Measurements from ENCODE around the gene OFD1.
"Not testable (repeated sequence)": the region's sequence is repeated elsewhere in the genome, so short reads cannot be mapped to it uniquely, and the experiment has no call there.

Gene OFD1

GRCh38 chrX:13724878-13725277 is 9.7 kb upstream of the OFD1 start:
- not testable (repeated sequence) for H3K9me3 ChIP-seq (ENCODE audit: control insufficient read depth, low read length); H3K36me3 ChIP-seq (ENCODE audit: control insufficient read depth, insufficient read depth, low read length); H3K4me1 ChIP-seq (ENCODE audit: control insufficient read depth, insufficient read depth, low read length, poor library complexity, severe bottlenecking); H3K27ac ChIP-seq (ENCODE audit: low read depth, low read length, severe bottlenecking); H3K4me3 ChIP-seq (ENCODE audit: extremely low read depth, insufficient read depth, low read length, poor library complexity, severe bottlenecking)
- 50 to 81% methylated on average over 2 to 6 of the region's 9 CpGs for WGBS, 2 experiments (ENCODE audit: insufficient coverage in 2 of 2)

- H3K27ac ChIP-seq (ENCODE audit: low read depth, low read length, severe bottlenecking): not testable (repeated sequence)
- no CpG with 5 or more reads among the region's 2 CpGs for WGBS, 2 experiments (ENCODE audit: insufficient coverage in 2 of 2)
Observed at GRCh38 chrX:13726583-13726982, 8.0 kb upstream of the OFD1 start.

GRCh38 chrX:13730523-13730922 is 4.0 kb upstream of the OFD1 start:
- H3K4me1 ChIP-seq (ENCODE audit: control insufficient read depth, insufficient read depth, low read length, poor library complexity, severe bottlenecking): not testable (repeated sequence)
- WGBS, 2 experiments (ENCODE audit: insufficient coverage in 2 of 2): no CpG with 5 or more reads among the region's 1 CpG

More at GRCh38 chrX:13726583-13726982, 8.0 kb upstream of the OFD1 start:
- H3K36me3 ChIP-seq (ENCODE audit: control insufficient read depth, insufficient read depth, low read length); H3K9me3 ChIP-seq (ENCODE audit: control insufficient read depth, low read length); H3K4me3 ChIP-seq (ENCODE audit: extremely low read depth, insufficient read depth, low read length, poor library complexity, severe bottlenecking); H3K4me1 ChIP-seq (ENCODE audit: control insufficient read depth, insufficient read depth, low read length, poor library complexity, severe bottlenecking): not testable (repeated sequence)

GRCh38 chrX:13732246-13733067 is 2.1 kb upstream of the OFD1 start:
- peaks cover 3% of the 10 kb centered on the region for H3K4me1 ChIP-seq (ENCODE audit: control insufficient read depth, insufficient read depth, low read length, poor library complexity, severe bottlenecking)
- 83 to 94% methylated on average over 1 to 4 of the region's 7 CpGs for WGBS, 2 experiments (ENCODE audit: insufficient coverage in 2 of 2)
- no peak overlapping the region for H3K4me3 ChIP-seq (ENCODE audit: extremely low read depth, insufficient read depth, low read length, poor library complexity, severe bottlenecking)
- H3K36me3 ChIP-seq (ENCODE audit: control insufficient read depth, insufficient read depth, low read length): peaks cover 4% of the 10 kb centered on the region
- no peaks in the 10 kb centered on the region for H3K9me3 ChIP-seq (ENCODE audit: control insufficient read depth, low read length)
- no peak overlapping the region for H3K27ac ChIP-seq (ENCODE audit: low read depth, low read length, severe bottlenecking)

More at GRCh38 chrX:13730523-13730922, 4.0 kb upstream of the OFD1 start:
- not testable (repeated sequence) for H3K9me3 ChIP-seq (ENCODE audit: control insufficient read depth, low read length); H3K36me3 ChIP-seq (ENCODE audit: control insufficient read depth, insufficient read depth, low read length); H3K27ac ChIP-seq (ENCODE audit: low read depth, low read length, severe bottlenecking); H3K4me3 ChIP-seq (ENCODE audit: extremely low read depth, insufficient read depth, low read length, poor library complexity, severe bottlenecking)

GRCh38 chrX:13733506-13733905 is 1.0 kb upstream of the OFD1 start:
- Histone ChIP-seq H3K4me1 (ENCODE audit: control insufficient read depth, insufficient read depth, low read length, poor library complexity, severe bottlenecking) (peaks cover 3% of the 10 kb centered on the region), H3K9me3 (ENCODE audit: control insufficient read depth, low read length) (no peaks in the 10 kb centered on the region), H3K27ac (ENCODE audit: low read depth, low read length, severe bottlenecking) (no peak overlapping the region), H3K36me3 (ENCODE audit: control insufficient read depth, insufficient read depth, low read length) (peaks cover 9% of the 10 kb centered on the region), H3K4me3 (ENCODE audit: extremely low read depth, insufficient read depth, low read length, poor library complexity, severe bottlenecking) (peak overlapping the region; percentile 61)
- WGBS, 2 experiments (ENCODE audit: insufficient coverage in 2 of 2): 30 to 60% methylated on average over 2 of the region's 4 CpGs

- Histone ChIP-seq H3K4me3 (ENCODE audit: extremely low read depth, insufficient read depth, low read length, poor library complexity, severe bottlenecking) (no peak overlapping the region), H3K4me1 (ENCODE audit: control insufficient read depth, insufficient read depth, low read length, poor library complexity, severe bottlenecking) (no peaks in the 10 kb centered on the region), H3K27ac (ENCODE audit: low read depth, low read length, severe bottlenecking) (no peak overlapping the region), H3K36me3 (ENCODE audit: control insufficient read depth, insufficient read depth, low read length) (peaks cover 35% of the 10 kb centered on the region), H3K9me3 (ENCODE audit: control insufficient read depth, low read length) (no peaks in the 10 kb centered on the region)
- 80 to 90% methylated on average over 1 to 5 of the region's 6 CpGs for WGBS, 2 experiments (ENCODE audit: insufficient coverage in 2 of 2)
Observed at GRCh38 chrX:13741695-13742094, 7.1 kb downstream of the OFD1 start.

GRCh38 chrX:13742397-13743176 is 8.0 kb downstream of the OFD1 start:
- no peaks in the 10 kb centered on the region for H3K9me3 ChIP-seq (ENCODE audit: control insufficient read depth, low read length)
- no peak overlapping the region for H3K4me3 ChIP-seq (ENCODE audit: extremely low read depth, insufficient read depth, low read length, poor library complexity, severe bottlenecking)
- no peaks in the 10 kb centered on the region for H3K4me1 ChIP-seq (ENCODE audit: control insufficient read depth, insufficient read depth, low read length, poor library complexity, severe bottlenecking)
- H3K36me3 ChIP-seq (ENCODE audit: control insufficient read depth, insufficient read depth, low read length): peaks cover 38% of the 10 kb centered on the region
- WGBS, 2 experiments (ENCODE audit: insufficient coverage in 2 of 2): 77 to 91% methylated on average over 4 of the region's 13 CpGs
- no peak overlapping the region for H3K27ac ChIP-seq (ENCODE audit: low read depth, low read length, severe bottlenecking)

GRCh38 chrX:13747836-13748235 is 13.3 kb downstream of the OFD1 start:
- no CpG with 5 or more reads among the region's 2 CpGs for WGBS, 2 experiments (ENCODE audit: insufficient coverage in 2 of 2)
- H3K4me3 ChIP-seq (ENCODE audit: extremely low read depth, insufficient read depth, low read length, poor library complexity, severe bottlenecking): no peak overlapping the region
- H3K4me1 ChIP-seq (ENCODE audit: control insufficient read depth, insufficient read depth, low read length, poor library complexity, severe bottlenecking): no peaks in the 10 kb centered on the region
- no peak overlapping the region for H3K27ac ChIP-seq (ENCODE audit: low read depth, low read length, severe bottlenecking)
- H3K36me3 ChIP-seq (ENCODE audit: control insufficient read depth, insufficient read depth, low read length): peaks cover 41% of the 10 kb centered on the region
- no peaks in the 10 kb centered on the region for H3K9me3 ChIP-seq (ENCODE audit: control insufficient read depth, low read length)

GRCh38 chrX:13748486-13748885 is 13.9 kb downstream of the OFD1 start:
- Histone ChIP-seq H3K4me3 (ENCODE audit: extremely low read depth, insufficient read depth, low read length, poor library complexity, severe bottlenecking) (no peak overlapping the region), H3K27ac (ENCODE audit: low read depth, low read length, severe bottlenecking) (no peak overlapping the region), H3K4me1 (ENCODE audit: control insufficient read depth, insufficient read depth, low read length, poor library complexity, severe bottlenecking) (no peaks in the 10 kb centered on the region), H3K36me3 (ENCODE audit: control insufficient read depth, insufficient read depth, low read length) (peaks cover 42% of the 10 kb centered on the region), H3K9me3 (ENCODE audit: control insufficient read depth, low read length) (no peaks in the 10 kb centered on the region)
- WGBS, 2 experiments (ENCODE audit: insufficient coverage in 2 of 2): no CpG with 5 or more reads among the region's 3 CpGs

GRCh38 chrX:13750204-13750603 is 15.7 kb downstream of the OFD1 start:
- no peak overlapping the region for H3K27ac ChIP-seq (ENCODE audit: low read depth, low read length, severe bottlenecking)
- H3K9me3 ChIP-seq (ENCODE audit: control insufficient read depth, low read length): no peaks in the 10 kb centered on the region
- H3K4me1 ChIP-seq (ENCODE audit: control insufficient read depth, insufficient read depth, low read length, poor library complexity, severe bottlenecking): no peaks in the 10 kb centered on the region
- no peak overlapping the region for H3K4me3 ChIP-seq (ENCODE audit: extremely low read depth, insufficient read depth, low read length, poor library complexity, severe bottlenecking)
- H3K36me3 ChIP-seq (ENCODE audit: control insufficient read depth, insufficient read depth, low read length): peaks cover 38% of the 10 kb centered on the region

- H3K9me3 ChIP-seq (ENCODE audit: control insufficient read depth, low read length): no peaks in the 10 kb centered on the region
- no peak overlapping the region for H3K4me3 ChIP-seq (ENCODE audit: extremely low read depth, insufficient read depth, low read length, poor library complexity, severe bottlenecking)
- H3K4me1 ChIP-seq (ENCODE audit: control insufficient read depth, insufficient read depth, low read length, poor library complexity, severe bottlenecking): no peaks in the 10 kb centered on the region
- H3K36me3 ChIP-seq (ENCODE audit: control insufficient read depth, insufficient read depth, low read length): peaks cover 38% of the 10 kb centered on the region
- no peak overlapping the region for H3K27ac ChIP-seq (ENCODE audit: low read depth, low read length, severe bottlenecking)
Observed at GRCh38 chrX:13750812-13751211, 16.3 kb downstream of the OFD1 start.

Measured in mesodermal cell (in vitro differentiated cells).